ENCODE measurements around the gene NPS.

DNA sequence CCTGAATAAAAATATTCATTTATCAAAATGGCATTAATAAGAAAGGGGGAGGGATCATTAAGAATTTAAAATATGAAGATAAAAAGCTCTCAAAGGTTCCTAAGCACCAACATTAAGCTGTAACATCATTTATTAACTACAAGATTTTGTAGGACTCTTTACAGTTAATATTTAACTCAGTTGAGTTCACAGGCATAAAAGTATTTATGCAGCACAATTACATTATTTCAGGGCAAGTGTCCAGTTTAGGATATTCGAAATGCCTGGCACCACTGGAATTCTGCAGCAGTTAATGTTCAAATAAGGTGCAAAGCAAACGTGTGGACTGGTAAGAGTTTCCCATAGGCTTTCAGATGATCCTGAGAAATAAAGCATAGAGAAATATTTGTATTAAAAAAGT, 30.5 kb downstream of the NPS start:
- TF ChIP-seq, protein P1, sequence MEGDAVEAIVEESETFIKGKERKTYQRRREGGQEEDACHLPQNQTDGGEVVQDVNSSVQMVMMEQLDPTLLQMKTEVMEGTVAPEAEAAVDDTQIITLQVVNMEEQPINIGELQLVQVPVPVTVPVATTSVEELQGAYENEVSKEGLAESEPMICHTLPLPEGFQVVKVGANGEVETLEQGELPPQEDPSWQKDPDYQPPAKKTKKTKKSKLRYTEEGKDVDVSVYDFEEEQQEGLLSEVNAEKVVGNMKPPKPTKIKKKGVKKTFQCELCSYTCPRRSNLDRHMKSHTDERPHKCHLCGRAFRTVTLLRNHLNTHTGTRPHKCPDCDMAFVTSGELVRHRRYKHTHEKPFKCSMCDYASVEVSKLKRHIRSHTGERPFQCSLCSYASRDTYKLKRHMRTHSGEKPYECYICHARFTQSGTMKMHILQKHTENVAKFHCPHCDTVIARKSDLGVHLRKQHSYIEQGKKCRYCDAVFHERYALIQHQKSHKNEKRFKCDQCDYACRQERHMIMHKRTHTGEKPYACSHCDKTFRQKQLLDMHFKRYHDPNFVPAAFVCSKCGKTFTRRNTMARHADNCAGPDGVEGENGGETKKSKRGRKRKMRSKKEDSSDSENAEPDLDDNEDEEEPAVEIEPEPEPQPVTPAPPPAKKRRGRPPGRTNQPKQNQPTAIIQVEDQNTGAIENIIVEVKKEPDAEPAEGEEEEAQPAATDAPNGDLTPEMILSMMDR (conservative IDR thresholded peaks at IDR 0.05 in 1 of 2, IDR thresholded peaks at IDR 0.05 in 1 of 2; ENCODE audit: extremely low read depth in 1 of 2, insufficient read depth in 1 of 2, low read depth in 1 of 2, low read length in 2 of 2) = no peak
- TF ChIP-seq EZH2 (IDR thresholded peaks at IDR 0.05; ENCODE audit: borderline replicate concordance, low read length) = no peak
